GM12873 (cell line): ENCODE measurements around the gene SLC2A9.

Source experiments
- TF ChIP-seq, protein P1 (sequence below): IDR thresholded peaks from 2 replicates; pipeline ENCODE4 v1.5.1; 2012; ENCODE audit warnings: low read depth, mild to moderate bottlenecking, moderate library complexity, low read length, control low read depth; ENCODE audit not compliant: insufficient read depth; ENCODE audit errors: missing control alignments

The SLC2A9 gene

DNA sequence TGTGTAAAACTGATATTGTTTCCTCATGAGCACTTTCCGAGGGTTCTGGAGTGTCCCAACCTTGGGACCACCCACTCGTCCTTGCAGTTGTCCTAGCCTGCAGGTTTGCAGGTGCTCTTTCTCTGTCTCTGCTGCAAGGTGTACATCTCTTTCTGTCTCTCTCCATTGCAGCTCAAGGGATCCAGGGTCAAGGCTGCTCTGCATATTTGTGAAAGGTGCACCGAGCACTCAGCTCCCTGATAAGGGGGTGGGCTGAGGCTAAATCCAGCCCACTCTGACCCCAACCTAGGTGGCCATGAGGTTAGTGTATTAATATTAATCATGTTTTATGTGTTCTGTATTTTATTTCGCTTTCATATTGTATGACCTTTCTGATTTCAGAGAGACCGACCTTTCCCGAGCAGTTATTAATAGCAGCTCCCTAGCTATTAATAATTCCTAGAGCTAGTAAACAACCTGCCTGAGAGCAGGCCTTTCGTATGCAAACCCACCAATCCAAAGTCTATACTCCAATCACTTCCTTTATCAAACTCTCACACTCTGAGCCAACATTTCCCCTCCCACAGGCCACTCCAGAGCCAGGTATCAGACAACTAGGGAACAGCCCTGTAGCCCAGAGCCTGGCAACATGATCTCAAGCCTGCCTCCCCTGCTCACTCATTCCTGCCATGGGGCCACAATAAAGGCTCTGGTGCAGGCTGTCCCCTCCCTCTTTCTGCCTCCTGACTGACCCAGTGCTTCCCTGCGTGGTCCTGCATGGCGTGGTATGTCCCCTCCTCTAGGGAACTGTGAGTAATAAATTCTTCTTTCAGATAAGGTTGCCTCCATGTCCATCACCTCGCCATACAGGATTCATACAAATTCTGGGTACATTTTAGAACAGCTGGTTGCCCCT, 73.9 kb downstream of the SLC2A9 start:
- TF ChIP-seq, protein P1, sequence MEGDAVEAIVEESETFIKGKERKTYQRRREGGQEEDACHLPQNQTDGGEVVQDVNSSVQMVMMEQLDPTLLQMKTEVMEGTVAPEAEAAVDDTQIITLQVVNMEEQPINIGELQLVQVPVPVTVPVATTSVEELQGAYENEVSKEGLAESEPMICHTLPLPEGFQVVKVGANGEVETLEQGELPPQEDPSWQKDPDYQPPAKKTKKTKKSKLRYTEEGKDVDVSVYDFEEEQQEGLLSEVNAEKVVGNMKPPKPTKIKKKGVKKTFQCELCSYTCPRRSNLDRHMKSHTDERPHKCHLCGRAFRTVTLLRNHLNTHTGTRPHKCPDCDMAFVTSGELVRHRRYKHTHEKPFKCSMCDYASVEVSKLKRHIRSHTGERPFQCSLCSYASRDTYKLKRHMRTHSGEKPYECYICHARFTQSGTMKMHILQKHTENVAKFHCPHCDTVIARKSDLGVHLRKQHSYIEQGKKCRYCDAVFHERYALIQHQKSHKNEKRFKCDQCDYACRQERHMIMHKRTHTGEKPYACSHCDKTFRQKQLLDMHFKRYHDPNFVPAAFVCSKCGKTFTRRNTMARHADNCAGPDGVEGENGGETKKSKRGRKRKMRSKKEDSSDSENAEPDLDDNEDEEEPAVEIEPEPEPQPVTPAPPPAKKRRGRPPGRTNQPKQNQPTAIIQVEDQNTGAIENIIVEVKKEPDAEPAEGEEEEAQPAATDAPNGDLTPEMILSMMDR: no peak

- TF ChIP-seq, protein P1: no peak
Observed at GRCh38 chr4:9946170-9946569, 75.1 kb downstream of the SLC2A9 start.

- TF ChIP-seq, protein P1: no peak
Observed at GRCh38 chr4:9944431-9945425, 76.6 kb downstream of the SLC2A9 start.

DNA sequence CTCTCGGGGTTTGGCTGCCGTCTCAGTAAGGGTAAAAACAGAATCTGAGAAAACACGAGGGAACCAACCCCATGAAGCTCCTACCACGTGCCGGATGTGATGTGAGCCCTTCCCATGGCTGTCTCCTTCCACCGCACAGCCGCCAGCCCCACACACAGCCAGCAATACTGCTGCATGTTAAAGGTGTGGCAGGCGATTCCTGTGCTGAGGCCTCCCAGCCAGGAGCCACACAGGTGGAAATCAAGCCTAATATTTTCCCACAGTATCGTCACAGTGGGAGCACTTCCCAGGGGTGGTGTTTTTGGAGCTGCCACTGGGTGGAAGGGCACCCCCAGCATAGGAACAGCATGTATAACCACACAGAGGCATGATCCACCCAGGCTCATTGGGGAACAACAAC, 77.5 kb downstream of the SLC2A9 start:
- TF ChIP-seq, protein P1: no peak

DNA sequence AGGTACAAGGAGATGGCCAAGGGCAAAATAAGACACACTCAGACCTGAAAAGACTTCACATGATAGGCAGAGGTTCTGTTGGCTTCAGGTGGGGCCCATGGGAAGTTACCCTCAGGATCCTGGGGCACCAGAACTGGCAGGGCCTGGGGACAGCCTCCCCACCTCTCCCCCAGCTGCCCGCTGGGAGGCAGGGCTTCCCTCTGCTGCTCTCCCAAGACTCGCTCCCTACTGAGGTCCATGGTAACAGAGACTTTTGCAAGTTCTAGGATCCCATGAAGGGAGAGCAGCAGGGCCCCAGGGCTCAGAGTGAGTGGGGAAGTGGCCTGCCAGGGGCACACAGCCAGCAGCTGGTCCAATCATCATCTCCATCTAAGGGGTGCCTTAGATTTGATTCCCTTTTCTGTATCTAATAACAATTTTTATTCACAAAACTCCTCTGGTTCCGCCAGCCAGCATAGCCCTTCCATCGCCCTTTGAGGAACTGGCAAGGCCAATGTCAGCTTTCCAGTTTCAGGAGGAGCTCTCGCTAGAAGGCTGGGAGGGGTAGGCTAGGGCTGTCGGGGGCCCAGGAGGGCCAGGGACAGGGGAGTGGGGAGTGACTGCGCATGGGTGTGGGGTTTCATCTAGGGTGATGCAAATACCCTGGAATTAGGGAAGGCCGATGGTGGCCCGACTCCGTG, 78.2 kb downstream of the SLC2A9 start:
- TF ChIP-seq, protein P1: no peak

GRCh38 chr4:9942139-9942538, 79.2 kb downstream of the SLC2A9 start:
- TF ChIP-seq, protein P1: no peak
